GM12878 (cell line): ENCODE data around the gene OSER1. TPM values are rescaled to one million over a fixed set of nuclear protein-coding genes. Genes with fewer than 3 reads are reported as not detected.

ENCODE experiments used
- ATAC-seq: fragments of 200-7000 bp; cut with Tn5 transposase; 3 replicates; pipeline ENCODE4 v1.9.1; 2020; ENCODE audit warnings: mild to moderate bottlenecking, moderate library complexity
- BruUV-seq: library from RNA; stranded (reverse); fragments of 400-500 nt; replicated peaks from 2 replicates; lab custom pipeline; 2021; lab: Mats Ljungman, UMichigan
- CTCF ChIA-PET: fragments of 300-600 bp; sonication (Branson Sonifier 250); formaldehyde crosslinking; extraction: SDS; loops from one replicate; lab custom pipeline; 2021; ENCODE audit warnings: inconsistent platforms; lab: Yijun Ruan, JAX
- POLR2A ChIA-PET: fragments of 350-600 bp; formaldehyde crosslinking; extraction: SDS; loops from one replicate; lab custom pipeline; 2021; ENCODE audit warnings: inconsistent platforms; lab: Charles Lee
- RAD21 ChIA-PET: fragments of 300-600 bp; sonication (Branson Sonifier 250); formaldehyde crosslinking; loops from one replicate; lab custom pipeline; 2023; ENCODE audit warnings: antibody characterized with exemption; ENCODE audit not compliant: unreplicated experiment; lab: Charles Lee
- SMC1A ChIA-PET: fragments of 300-600 bp; sonication (Branson Sonifier 250); formaldehyde crosslinking; loops from one replicate; lab custom pipeline; 2023; ENCODE audit not compliant: unreplicated experiment, uncharacterized antibody; lab: Charles Lee
- DNase-seq: peaks from one replicate; pipeline ENCODE4 v3.0.0-alpha.2; 2011; ENCODE audit warnings: low read depth, low spot score
- FAIRE-seq: peaks from 3 replicates; lab custom pipeline; 2011; peaks lifted over from hg19 to GRCh38; lab: Jason Lieb, UNC
- H2AFZ ChIP-seq: 2 replicates; pipeline ENCODE4 v1.6.0; 2011; ENCODE audit warnings: low read depth, low read length, control low read depth; ENCODE audit not compliant: control insufficient read depth
- H3K27ac ChIP-seq: 2 replicates; pipeline ENCODE4 v1.5.1; 2011; ENCODE audit warnings: control low read depth; ENCODE audit not compliant: control insufficient read depth, insufficient read depth
- H3K27me3 ChIP-seq, 2 experiments: replicated peaks in 1 of 2; 2 replicates each; pipeline versions ENCODE4 v1.6.0 to v1.6.1; 2011; ENCODE audit warnings: low read length in 1 of 2; ENCODE audit not compliant: control insufficient read depth in 2 of 2, insufficient read depth in 2 of 2
- H3K36me3 ChIP-seq, 2 experiments: 2 replicates each; pipeline ENCODE4 v1.5.1; 2011; ENCODE audit warnings: low read length in 1 of 2; ENCODE audit not compliant: control insufficient read depth in 2 of 2, insufficient read depth in 2 of 2
- H3K4me1 ChIP-seq: 2 replicates; pipeline ENCODE4 v1.6.1; 2011; ENCODE audit warnings: mild to moderate bottlenecking, low read length, moderate library complexity, mixed read lengths; ENCODE audit not compliant: control insufficient read depth, insufficient read depth
- H3K4me2 ChIP-seq: 2 replicates; pipeline ENCODE4 v1.6.0; 2011; ENCODE audit warnings: control low read depth; ENCODE audit not compliant: control insufficient read depth, insufficient read depth
- H3K4me3 ChIP-seq: fragments of 200-600 bp; sonication (generic); 2 replicates; pipeline ENCODE4 v1.5.1; 2016
- H3K79me2 ChIP-seq: 2 replicates; pipeline ENCODE4 v1.6.0; 2011; ENCODE audit warnings: low read length; ENCODE audit not compliant: control insufficient read depth, insufficient read depth
- H3K9ac ChIP-seq: 2 replicates; pipeline ENCODE4 v1.8.0; 2011; ENCODE audit warnings: low read length, control low read depth, mixed read lengths; ENCODE audit not compliant: control insufficient read depth, insufficient read depth
- H3K9me3 ChIP-seq: replicated peaks from 3 replicates; pipeline ENCODE4 v1.5.1; 2011; ENCODE audit warnings: mild to moderate bottlenecking, low read length; ENCODE audit not compliant: control insufficient read depth, insufficient read depth
- H4K20me1 ChIP-seq: 2 replicates; pipeline ENCODE4 v1.6.0; 2011; ENCODE audit not compliant: control insufficient read depth, insufficient read depth
- FOS ChIP-seq: IDR thresholded peaks from 3 replicates; pipeline ENCODE4 v1.6.1; 2011; ENCODE audit warnings: borderline replicate concordance; ENCODE audit not compliant: insufficient read length; ENCODE audit errors: extremely low read depth
- IRF5 ChIP-seq: fragments of 450-650 bp; IDR thresholded peaks from 2 replicates; pipeline ENCODE4 v1.6.1; 2017; ENCODE audit warnings: borderline replicate concordance
- LARP7 ChIP-seq: fragments of 450-650 bp; IDR thresholded peaks from 2 replicates; pipeline ENCODE4 v1.6.1; 2017; ENCODE audit warnings: mild to moderate bottlenecking
- PAX8 ChIP-seq: fragments of 450-650 bp; IDR thresholded peaks from 2 replicates; pipeline ENCODE4 v1.6.1; 2017; ENCODE audit warnings: mild to moderate bottlenecking, moderate library complexity
- RAD21 ChIP-seq: IDR thresholded peaks from 2 replicates; pipeline ENCODE4 v1.6.1; 2011; ENCODE audit warnings: mild to moderate bottlenecking, low read depth, low read length, moderate library complexity; ENCODE audit not compliant: insufficient read depth
- TCF12 ChIP-seq: IDR thresholded peaks from 2 replicates; pipeline ENCODE4 v1.6.1; 2011; ENCODE audit warnings: low read depth, mild to moderate bottlenecking, low read length
- USF1 ChIP-seq: IDR thresholded peaks from 2 replicates; pipeline ENCODE4 v1.6.1; 2011; ENCODE audit warnings: borderline replicate concordance, low read depth, mild to moderate bottlenecking, moderate library complexity, mixed read lengths, low read length; ENCODE audit not compliant: insufficient read depth; ENCODE audit errors: extremely low read length
- ZBED1 ChIP-seq: IDR thresholded peaks from 2 replicates; pipeline ENCODE4 v1.6.1; 2016; ENCODE audit warnings: borderline replicate concordance
- ZNF622 ChIP-seq: fragments of 450-650 bp; IDR thresholded peaks from 2 replicates; pipeline ENCODE4 v1.6.1; 2017; ENCODE audit warnings: mild to moderate bottlenecking, inconsistent platforms
- WGBS: methylation state at CpG from one replicate; pipeline ENCODE4 v1.1.6; 2016; ENCODE audit warnings: low lambda C conversion rate; ENCODE audit not compliant: insufficient replicate concordance, insufficient coverage; ENCODE audit errors: missing lambda C conversion rate; 5-methylcytosine and 5-hydroxymethylcytosine counted together
- in situ Hi-C: fragments of 300-500 bp; cut with MboI; formaldehyde crosslinking; loops from 9 replicates; pipeline ENCODE4 v1.14.3; 2018; ENCODE audit warnings: mixed read lengths
- intact Hi-C: fragments of 100-400 bp; cut with micrococcal nuclease; formaldehyde crosslinking; loops from one replicate; pipeline ENCODE4 v1.14.2; 2022; ENCODE audit not compliant: unreplicated experiment
- polyA plus RNA-seq, 11 experiments: library from polyadenylated mRNA; depleted of rRNA in 4 of 11; unstranded in 6 of 11; stranded (reverse) in 5 of 11; fragments of >200 nt; fragmentation: Nextera tagmentation in 4 of 11; fragmentation: Illumina TruSeq in 1 of 11; extraction: Ambion mirVana in 4 of 11; extraction: Trizol in 1 of 11; gene quantifications; 1 replicate in 1 of 11; 2 replicates in 10 of 11; pipeline versions ENCODE4 v1.2.1 to v1.2.3, GENCODE V29; 2011 to 2016; ENCODE audit warnings: inconsistent platforms in 2 of 11, missing spikeins in 2 of 11, low read depth in 1 of 11
- total RNA-seq, 4 experiments: library from RNA; depleted of rRNA in 3 of 4; stranded (reverse); fragments of >200 nt in 3 of 4; fragmentation: Illumina TruSeq in 1 of 4; extraction: Trizol in 1 of 4; gene quantifications; 2 replicates each; pipeline versions ENCODE4 v1.2.1 to v1.2.3, GENCODE V29; 2013 to 2021
- TF ChIP-seq, protein P1 (sequence below): fragments of 450-650 bp; formaldehyde crosslinking; IDR thresholded peaks from 2 replicates; pipeline ENCODE4 v1.4.0; 2022; ENCODE audit warnings: mild to moderate bottlenecking, moderate library complexity
- TF ChIP-seq, protein P2 (sequence below): IDR thresholded peaks from 2 replicates; pipeline ENCODE4 v1.6.1; 2011; ENCODE audit warnings: low read depth, low read length, improper control_type of control experiment, borderline replicate concordance

The OSER1 gene
- total and polyA plus RNA-seq, 10 of the 15 experiments (the other 5 are each of a cell fraction or from before 2014, with no cell fraction given): 19.3 to 63.8 (median 28.4) TPM

GRCh38 chr20:44157061-44157460 is 53.5 kb downstream of the OSER1 start:
- BruUV-seq: no TSS peak
- ATAC-seq: no peak
- POLR2A ChIA-PET: no interaction called here
- no peaks in the 10 kb centered on the region for H4K20me1 ChIP-seq
- no peak overlapping the region for H3K9ac ChIP-seq
- SMC1A ChIA-PET: no interaction called here
- H3K4me1 ChIP-seq: no peaks in the 10 kb centered on the region
- in situ Hi-C loops: no loop called here
- WGBS: 82% methylated on average over 5 of the region's 5 CpGs
- no peak overlapping the region for H3K4me3 ChIP-seq
- no peaks in the 10 kb centered on the region for H3K36me3 ChIP-seq
- peaks cover 0 to 3% of the 10 kb centered on the region in 2 experiments; a peak in 1 of 4 replicates for H3K27me3 ChIP-seq
- H3K27ac ChIP-seq: no peak overlapping the region
- no peak overlapping the region for H2AFZ ChIP-seq
- no peaks in the 10 kb centered on the region for H3K79me2 ChIP-seq
- no peak for DNase-seq
- H3K9me3 ChIP-seq: no peaks in the 10 kb centered on the region
- intact Hi-C loops: no loop called here
- no peak for FAIRE-seq
- TF ChIP-seq USF1 (no peak), RAD21 (no peak), LARP7 (no peak), ZNF622 (no peak), PAX8 (no peak), IRF5 (no peak), FOS (no peak), TCF12 (no peak), ZBED1 (no peak)
- TF ChIP-seq, protein P1, sequence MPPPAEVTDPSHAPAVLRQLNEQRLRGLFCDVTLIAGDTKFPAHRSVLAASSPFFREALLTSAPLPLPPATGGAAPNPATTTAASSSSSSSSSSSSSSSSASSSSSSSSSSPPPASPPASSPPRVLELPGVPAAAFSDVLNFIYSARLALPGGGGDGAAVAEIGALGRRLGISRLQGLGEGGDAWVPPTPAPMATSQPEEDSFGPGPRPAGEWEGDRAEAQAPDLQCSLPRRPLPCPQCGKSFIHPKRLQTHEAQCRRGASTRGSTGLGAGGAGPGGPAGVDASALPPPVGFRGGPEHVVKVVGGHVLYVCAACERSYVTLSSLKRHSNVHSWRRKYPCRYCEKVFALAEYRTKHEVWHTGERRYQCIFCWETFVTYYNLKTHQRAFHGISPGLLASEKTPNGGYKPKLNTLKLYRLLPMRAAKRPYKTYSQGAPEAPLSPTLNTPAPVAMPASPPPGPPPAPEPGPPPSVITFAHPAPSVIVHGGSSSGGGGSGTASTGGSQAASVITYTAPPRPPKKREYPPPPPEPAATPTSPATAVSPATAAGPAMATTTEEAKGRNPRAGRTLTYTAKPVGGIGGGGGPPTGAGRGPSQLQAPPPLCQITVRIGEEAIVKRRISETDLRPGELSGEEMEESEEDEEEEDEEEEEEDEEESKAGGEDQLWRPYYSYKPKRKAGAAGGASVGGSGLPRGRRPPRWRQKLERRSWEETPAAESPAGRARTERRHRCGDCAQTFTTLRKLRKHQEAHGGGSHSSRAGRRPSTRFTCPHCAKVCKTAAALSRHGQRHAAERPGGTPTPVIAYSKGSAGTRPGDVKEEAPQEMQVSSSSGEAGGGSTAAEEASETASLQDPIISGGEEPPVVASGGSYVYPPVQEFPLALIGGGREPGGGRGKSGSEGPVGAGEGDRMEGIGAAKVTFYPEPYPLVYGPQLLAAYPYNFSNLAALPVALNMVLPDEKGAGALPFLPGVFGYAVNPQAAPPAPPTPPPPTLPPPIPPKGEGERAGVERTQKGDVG: no peak
- TF ChIP-seq, protein P2, sequence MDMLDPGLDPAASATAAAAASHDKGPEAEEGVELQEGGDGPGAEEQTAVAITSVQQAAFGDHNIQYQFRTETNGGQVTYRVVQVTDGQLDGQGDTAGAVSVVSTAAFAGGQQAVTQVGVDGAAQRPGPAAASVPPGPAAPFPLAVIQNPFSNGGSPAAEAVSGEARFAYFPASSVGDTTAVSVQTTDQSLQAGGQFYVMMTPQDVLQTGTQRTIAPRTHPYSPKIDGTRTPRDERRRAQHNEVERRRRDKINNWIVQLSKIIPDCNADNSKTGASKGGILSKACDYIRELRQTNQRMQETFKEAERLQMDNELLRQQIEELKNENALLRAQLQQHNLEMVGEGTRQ: no peak
- RAD21 ChIA-PET: no interaction called here
- CTCF ChIA-PET: no interaction called here
- H3K4me2 ChIP-seq: no peak overlapping the region
